Measurements from ENCODE around the gene CAPN15.

The CAPN15 gene

GRCh38 chr16:580141-580945 is 52.8 kb downstream of the CAPN15 start:
- DNase-seq: no peak

GRCh38 chr16:580946-581498 is 53.5 kb downstream of the CAPN15 start:
- no peak for DNase-seq

GRCh38 chr16:582218-582613 is 54.7 kb downstream of the CAPN15 start:
- DNase-seq: no peak

GRCh38 chr16:582614-583331 is 55.3 kb downstream of the CAPN15 start:
- DNase-seq: no peak

DNA sequence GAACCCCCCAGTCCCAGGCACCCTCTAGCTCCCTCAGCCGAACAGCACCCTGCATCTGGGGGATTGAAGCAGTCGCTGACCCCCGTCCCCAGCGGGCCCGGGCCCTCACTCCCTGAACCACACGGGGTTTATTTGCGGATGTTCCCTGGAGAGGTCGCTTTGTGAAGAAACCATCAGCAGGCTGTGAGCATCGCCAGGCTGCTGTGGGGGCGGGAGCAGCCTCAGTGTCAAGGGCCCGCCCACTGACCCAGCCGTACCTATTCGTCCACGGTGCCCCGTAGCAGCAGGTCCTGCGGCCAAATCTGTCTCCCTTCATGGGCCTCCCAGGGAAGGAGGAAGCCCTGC is 55.9 kb downstream of the CAPN15 start:
- DNase-seq: no peak

DNA sequence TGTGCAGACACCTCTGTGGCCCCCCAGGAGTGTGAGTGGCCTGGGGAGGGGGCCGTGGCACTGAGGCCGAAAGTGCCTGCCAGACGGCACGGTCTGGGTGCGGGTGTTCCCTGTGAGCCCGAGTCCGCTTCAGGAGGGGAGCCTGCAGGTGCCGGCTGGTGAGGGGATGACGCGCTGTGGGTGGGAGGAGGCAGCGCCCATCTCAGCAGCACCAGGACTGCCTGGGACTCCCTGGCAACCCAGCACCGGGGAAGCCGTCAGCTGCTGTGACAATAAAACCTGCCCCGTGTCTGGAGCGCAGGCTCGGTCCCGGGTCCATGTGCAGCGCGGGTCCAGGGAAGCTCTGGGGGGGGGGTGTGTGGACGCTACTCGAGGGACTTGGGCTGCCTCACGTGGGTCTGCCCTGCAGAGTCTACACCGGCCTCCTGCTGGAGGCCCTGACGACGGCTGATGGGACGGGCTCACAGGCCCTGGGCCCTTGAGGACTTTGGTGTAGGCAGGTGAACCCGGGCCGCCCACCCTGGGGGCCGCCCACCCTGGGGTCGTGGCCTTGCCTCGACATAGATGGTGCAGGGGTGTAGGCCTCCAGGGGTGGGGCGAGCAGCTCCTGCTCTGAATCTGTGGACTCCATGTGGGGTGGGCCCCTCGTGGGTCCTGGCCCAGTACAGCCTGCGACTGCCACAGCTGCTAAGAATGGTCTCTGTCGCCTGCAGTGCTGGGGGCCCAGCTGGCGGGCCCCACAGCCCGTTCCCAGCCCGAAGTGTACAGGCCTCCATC is 56.5 kb downstream of the CAPN15 start:
- DNase-seq: no peak

DNA sequence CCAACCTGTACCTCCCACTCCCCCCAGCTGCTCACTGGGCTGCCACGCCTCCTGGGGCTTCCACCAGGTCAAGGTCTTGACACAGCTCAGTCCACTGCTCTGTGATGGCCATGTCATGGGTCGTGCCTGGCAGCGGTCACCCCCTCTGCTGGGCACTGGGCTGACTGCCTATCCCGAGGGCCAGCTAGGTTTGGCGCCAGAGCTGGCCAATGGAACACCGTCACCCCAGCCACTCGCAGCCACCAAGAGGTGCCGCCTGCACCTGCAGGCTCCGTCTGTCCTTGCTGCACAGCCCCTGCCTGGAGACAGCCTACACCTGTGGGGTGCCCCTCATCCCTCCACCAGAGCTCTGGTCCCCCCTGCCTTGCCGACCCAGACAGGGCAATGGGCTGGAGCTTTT is 57.8 kb downstream of the CAPN15 start:
- DNase-seq: no peak

DNA sequence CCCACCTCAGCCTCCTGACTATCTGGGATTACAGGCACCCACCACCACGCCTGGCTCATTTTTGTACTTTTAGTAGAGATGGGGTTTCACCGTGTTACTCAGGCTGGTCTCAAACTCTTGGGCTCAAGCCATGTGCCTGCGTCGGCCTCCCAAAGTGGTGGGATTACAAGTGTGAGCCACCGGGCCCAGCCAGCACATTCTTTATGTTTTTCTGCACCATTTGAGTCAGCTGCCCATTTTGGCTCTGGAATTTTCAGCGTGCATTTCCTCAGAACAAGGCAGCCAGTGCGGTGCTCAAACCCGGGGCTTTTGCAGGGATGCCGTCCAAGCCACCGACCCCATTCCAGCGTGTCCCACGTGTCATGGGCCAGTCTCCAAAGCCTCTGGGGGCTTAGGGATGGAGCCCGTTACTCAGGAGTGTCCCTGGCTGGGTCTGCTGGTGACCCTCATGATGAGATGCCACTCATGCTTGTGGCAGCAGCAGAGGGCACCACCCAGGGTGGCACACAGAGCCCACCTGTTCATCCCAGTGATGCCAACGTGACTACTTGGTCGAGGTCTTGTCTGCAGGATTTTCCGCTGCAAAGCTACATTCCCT is 58.6 kb downstream of the CAPN15 start:
- DNase-seq: no peak

DNA sequence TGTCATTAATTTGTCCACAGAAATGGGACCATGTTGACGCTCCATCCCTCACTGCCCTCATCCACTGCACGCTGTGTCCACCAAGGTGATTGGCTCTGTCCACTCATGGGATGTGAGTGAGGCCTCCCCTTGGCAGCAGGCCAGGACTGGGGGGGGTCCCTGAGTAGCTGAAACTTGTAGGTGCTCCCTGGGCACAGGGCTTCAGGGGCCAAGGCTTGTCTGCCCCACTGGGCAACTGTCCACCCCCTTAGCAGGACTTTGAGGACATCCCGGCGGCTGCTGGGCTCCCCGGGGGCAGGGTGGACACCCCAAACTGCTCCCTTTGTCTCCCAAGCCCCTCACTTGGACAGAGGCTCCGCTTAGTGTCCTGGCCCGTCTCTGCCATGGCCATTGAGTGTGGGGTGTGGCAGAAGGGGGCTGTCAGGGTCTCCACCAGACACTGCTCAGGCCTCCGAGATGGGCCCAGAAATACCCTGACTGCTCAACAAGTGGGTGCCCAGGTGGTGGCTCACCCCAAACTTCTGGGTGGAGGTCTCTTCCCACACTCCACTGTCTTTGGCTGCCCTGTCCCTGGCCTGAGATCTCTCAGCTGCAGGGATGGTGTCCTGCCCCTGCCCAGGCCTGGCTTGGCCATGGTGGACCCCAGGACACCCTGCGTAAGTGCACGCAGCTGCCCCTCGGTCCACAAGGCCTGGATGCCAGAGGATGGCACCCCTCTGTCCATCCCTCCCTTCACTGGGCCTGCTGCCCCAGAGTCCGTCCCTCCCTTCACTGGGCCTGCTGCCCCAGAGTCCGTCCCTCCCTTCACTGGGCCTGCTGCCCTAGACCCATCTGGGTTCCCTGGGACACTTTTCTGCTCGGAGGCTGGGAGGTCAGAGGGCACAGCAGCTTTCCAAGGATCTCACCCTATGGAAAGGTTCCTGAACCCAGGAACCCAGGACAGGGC is 59.4 kb downstream of the CAPN15 start:
- DNase-seq: no peak

DNA sequence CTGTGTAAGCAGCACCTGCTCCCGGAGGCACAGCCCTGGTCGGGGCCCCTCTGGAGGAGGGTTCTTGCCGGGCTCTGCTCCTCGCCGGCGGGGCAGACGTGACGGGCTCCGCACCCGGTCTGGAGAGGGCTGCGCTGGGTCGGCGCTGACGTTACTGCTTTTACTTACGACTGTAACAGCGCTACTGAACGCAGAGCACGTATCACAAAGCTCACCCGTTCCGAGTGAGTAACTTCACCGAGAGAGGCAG is 61.1 kb downstream of the CAPN15 start:
- no peak for DNase-seq

DNA sequence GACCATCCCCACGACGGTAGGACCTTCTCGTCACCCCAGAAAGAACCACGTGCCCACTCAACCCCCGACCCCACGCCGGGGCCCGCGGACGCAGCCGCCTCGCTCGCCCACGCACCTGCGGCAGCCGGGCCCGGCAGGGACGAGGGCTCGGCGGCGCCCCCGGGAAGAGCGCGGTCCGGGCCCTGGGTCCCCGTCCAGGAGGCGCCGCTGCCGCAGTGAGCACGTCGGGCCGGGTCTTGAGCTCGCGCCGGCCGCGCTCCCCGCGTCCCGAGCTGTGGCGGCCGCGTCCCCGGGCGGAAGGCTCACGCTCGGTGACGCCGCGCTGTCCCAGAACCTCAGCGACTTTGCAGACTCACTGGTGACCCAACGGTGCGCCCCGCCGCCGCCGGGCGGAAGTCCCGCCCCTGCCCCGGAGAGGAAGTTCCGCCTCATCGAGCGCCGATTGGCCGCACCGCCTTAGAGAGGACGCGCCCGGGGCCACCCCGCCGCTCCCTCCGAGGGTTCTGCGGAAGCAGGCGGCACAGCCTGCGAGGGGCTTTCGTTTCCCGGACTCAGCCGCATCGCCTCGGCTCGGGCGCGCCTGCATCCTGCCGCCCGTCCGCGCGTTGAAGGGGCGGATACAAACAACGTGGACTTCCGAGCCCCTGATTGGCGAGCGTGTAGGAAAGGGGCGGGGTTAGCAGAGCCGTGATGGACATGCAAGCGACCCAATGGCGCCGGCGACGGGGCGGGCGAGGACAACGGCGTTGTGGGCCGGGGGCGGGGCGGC is 61.6 kb downstream of the CAPN15 start:
- DNase-seq: peak; percentile 83

GRCh38 chr16:589658-590187 is 62.2 kb downstream of the CAPN15 start, which contains the start of gene RAB40C:
TSS of gene RAB40C (plus strand) at chr16:590066. CDS start at chr16:590292, 226 bp downstream.
- peak; percentile 90 for DNase-seq

- no peak for DNase-seq
These were observed 62.8 kb downstream of the CAPN15 start for GRCh38 chr16:590188-590814.

DNA sequence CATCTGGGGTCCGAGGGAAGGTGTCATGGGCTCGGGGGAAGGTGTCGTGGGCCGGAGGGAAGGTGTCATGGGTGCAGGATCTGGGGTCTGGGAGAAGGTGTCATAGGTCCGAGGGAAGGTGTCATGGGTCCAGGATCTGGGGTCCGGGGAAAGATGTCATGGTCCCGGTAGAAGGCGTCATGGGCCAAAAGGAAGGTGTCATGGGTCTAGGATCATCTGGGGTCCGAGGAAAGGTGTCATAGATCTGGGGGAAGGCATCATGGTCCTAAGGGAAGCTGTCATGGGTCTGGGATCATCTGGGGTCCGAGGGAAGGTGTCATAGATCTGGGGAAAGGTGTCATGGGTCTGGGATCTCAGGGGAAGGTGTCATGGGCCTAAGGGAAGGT is 63.3 kb downstream of the CAPN15 start:
- DNase-seq: no peak

GRCh38 chr16:591231-591630 is 63.7 kb downstream of the CAPN15 start:
- DNase-seq: no peak

- no peak for DNase-seq
These were observed 64.5 kb downstream of the CAPN15 start for GRCh38 chr16:591892-592517.

DNA sequence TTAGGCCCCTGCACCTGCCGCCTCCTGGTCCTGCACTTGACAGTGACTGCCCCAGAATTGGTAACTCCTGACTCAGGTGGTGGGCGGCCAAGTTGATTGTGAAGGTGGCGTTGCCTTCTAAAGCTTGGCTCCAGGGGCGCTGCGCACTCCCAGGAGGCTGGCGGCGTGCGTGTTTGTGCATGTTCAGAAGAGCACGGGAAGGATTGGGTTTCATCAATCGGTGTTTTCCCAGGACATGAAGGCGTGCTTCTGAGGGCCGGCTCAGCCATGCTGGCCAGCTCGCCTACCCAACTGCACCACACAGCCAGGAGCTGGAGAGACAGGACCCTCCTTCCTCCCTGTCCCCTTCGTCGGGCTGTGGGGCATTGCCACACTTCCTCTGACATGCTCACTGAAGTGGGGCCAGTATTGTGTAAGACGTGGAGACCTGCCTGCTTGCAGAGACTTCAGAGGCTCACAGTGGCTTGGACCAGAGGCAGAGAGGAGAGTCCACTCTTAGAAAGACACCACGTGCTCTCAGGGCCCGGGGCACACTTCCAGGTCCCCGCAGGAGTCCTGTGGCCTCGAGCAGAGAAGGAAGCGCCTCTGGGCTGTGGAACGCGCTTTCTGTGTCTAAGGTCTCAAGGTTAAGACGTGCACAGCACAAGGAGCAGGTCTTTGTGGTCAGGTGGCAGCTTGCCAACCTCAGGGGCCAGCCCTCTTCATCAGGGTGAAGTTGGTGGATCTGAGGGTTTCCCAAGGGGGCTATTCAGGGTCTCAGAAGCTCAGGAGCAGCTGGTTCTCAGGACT is 65.2 kb downstream of the CAPN15 start:
- DNase-seq: peak; percentile 77

DNA sequence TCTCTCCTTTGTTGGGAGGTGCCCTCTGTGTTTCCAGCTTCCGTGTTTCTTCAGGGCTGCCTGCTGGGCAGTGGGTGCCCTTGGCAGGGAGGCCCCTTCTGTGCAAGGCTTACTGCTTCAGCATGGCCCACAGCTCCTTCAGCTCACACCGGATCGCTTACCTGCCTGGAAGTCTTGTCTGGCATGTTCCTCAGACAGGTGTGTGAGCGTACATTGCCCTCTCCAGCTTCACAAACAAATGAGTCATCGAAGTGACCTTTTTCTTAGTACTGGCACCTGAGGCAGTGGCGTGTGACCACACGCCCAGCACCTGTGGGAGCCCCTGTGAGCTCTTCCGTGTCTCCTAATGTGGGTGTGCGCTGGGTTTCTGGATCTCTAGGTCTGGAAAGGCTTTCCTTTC is 65.9 kb downstream of the CAPN15 start:
- no peak for DNase-seq

DNA sequence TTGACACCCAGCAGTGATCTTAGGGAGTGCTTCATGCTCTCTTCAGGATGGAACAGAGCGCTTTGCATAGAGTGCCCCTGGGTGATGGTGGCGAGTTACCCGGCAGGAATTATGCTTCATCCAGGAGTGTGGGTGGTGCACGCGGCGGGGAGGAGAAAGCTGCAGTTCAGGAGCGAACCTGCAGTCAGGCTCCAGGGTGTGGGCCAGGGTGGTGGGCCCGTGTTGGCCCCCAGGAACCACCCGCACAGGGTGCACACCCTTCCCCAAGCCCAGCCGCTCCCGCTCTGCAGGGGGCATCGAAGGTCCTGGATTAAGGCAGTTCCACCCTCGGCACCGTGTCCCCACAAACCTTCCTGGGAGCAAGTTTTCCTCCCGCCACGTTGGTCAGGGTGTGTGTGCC is 66.3 kb downstream of the CAPN15 start:
- no peak for DNase-seq

Data from SHP77 treated with DMSO at 0.1 percent for 48 hours (cell line).